HepG2 (cell line): ENCODE results near the gene ALPL. TPM values are rescaled to one million over a fixed set of nuclear protein-coding genes. Genes with fewer than 3 reads are reported as not detected.

Experiments used
- ATAC-seq: fragments of 200-7000 bp; cut with Tn5 transposase; 3 replicates; pipeline ENCODE4 v1.9.1; 2020; ENCODE audit warnings: mild to moderate bottlenecking, moderate library complexity
- BruUV-seq: library from RNA; stranded (reverse); fragments of 400-500 nt; replicated peaks from 2 replicates; lab custom pipeline; 2021; lab: Mats Ljungman, UMichigan
- CTCF ChIA-PET: fragments of 300-600 bp; formaldehyde crosslinking; extraction: SDS; loops from one replicate; lab custom pipeline; 2021; ENCODE audit warnings: low total read pairs, inconsistent platforms, low intra/inter-chr PET ratio; lab: Yijun Ruan, JAX
- POLR2A ChIA-PET: fragments of 350-600 bp; sonication (Branson Sonifier 250); formaldehyde crosslinking; loops from one replicate; lab custom pipeline; 2020; ENCODE audit warnings: antibody characterized with exemption, inconsistent platforms; lab: Yijun Ruan, JAX
- DNase-seq: peaks from one replicate; pipeline ENCODE4 v3.0.0-alpha.2; 2015; ENCODE audit warnings: low spot score
- FAIRE-seq: peaks from 3 replicates; lab custom pipeline; 2011; peaks lifted over from hg19 to GRCh38; lab: Jason Lieb, UNC
- H2AFZ ChIP-seq: one replicate; pipeline ENCODE4 v1.6.1; 2011; ENCODE audit warnings: low read length, inconsistent platforms
- H3K27ac ChIP-seq: fragments of 300-600 bp; 3 replicates; pipeline ENCODE4 v1.8.0; 2011; ENCODE audit warnings: mixed run types, mild to moderate bottlenecking, mixed read lengths, low read length, inconsistent platforms; ENCODE audit not compliant: insufficient read depth; ENCODE audit errors: extremely low read length
- H3K27me3 ChIP-seq, 2 experiments: fragments of 200-600 bp in 1 of 2; 2 replicates in 1 of 2; 3 replicates in 1 of 2; pipeline versions ENCODE4 v1.6.0 to v1.8.0; 2011; ENCODE audit warnings: low read length in 2 of 2, mild to moderate bottlenecking in 2 of 2, moderate library complexity in 2 of 2, inconsistent platforms in 1 of 2; ENCODE audit not compliant: insufficient read depth in 2 of 2, control insufficient read depth in 1 of 2
- H3K36me3 ChIP-seq, 2 experiments: fragments of 200-600 bp in 1 of 2; replicated peaks in 1 of 2; 2 replicates in 1 of 2; 3 replicates in 1 of 2; pipeline versions ENCODE4 v1.5.1 to v1.8.0; 2011; ENCODE audit warnings: low read length in 2 of 2, inconsistent platforms in 1 of 2; ENCODE audit not compliant: insufficient read depth in 2 of 2, control insufficient read depth in 1 of 2
- H3K4me1 ChIP-seq: 2 replicates; pipeline ENCODE4 v1.5.1; 2012; ENCODE audit warnings: low read length, inconsistent platforms; ENCODE audit not compliant: insufficient read depth
- H3K4me2 ChIP-seq: 2 replicates; pipeline ENCODE4 v1.6.0; 2011; ENCODE audit warnings: low read depth, low read length, inconsistent platforms
- H3K4me3 ChIP-seq, 3 experiments: fragments of 200-600 bp in 1 of 3; sonication (generic), shearing (Covaris generic) in 1 of 3; replicated peaks in 1 of 3; 2 replicates each; pipeline ENCODE4 v1.5.1; 2011 to 2016; ENCODE audit warnings: low read length in 3 of 3, inconsistent platforms in 2 of 3, low read depth in 2 of 3, mild to moderate bottlenecking in 2 of 3, control low read depth in 1 of 3, mixed read lengths in 1 of 3; ENCODE audit not compliant: insufficient read depth in 1 of 3
- H3K79me2 ChIP-seq: one replicate; pipeline ENCODE4 v1.6.1; 2011; ENCODE audit warnings: low read length, inconsistent platforms; ENCODE audit not compliant: insufficient read depth
- H3K9ac ChIP-seq: 2 replicates; pipeline ENCODE4 v1.6.0; 2011; ENCODE audit warnings: mild to moderate bottlenecking, low read depth, low read length, inconsistent platforms; ENCODE audit not compliant: insufficient read depth
- H3K9me3 ChIP-seq: 2 replicates; pipeline ENCODE4 v1.5.1; 2012; ENCODE audit warnings: mild to moderate bottlenecking, low read length
- H4K20me1 ChIP-seq: 2 replicates; pipeline ENCODE4 v1.6.0; 2011; ENCODE audit warnings: inconsistent platforms, mild to moderate bottlenecking, low read length, moderate library complexity; ENCODE audit not compliant: insufficient read depth
- ZNF547 ChIP-seq: sonication (generic); formaldehyde crosslinking; IDR thresholded peaks from 2 replicates; pipeline ENCODE4 v1.5.1; 2020; ENCODE audit warnings: mild to moderate bottlenecking, missing genetic modification reagents
- ZNF629 ChIP-seq: sonication (generic); formaldehyde crosslinking; conservative IDR thresholded peaks from 2 replicates; pipeline ENCODE4 v1.5.0; 2020; ENCODE audit warnings: missing genetic modification reagents
- ZNF672 ChIP-seq: sonication (generic); formaldehyde crosslinking; IDR thresholded peaks from 2 replicates; pipeline ENCODE4 v1.8.1; 2022; ENCODE audit warnings: missing genetic modification reagents
- WGBS: methylation state at CpG from one replicate; pipeline ENCODE4 v1.1.6; 2017; ENCODE audit warnings: low lambda C conversion rate; 5-methylcytosine and 5-hydroxymethylcytosine counted together
- in situ Hi-C: cut with HindIII; loops from 2 replicates; pipeline ENCODE4 v1.10.0; 2017; ENCODE audit warnings: low pct_unique_long_range_greater_than_20kb; ENCODE audit not compliant: extremely low pct_ligation_motif_present
- intact Hi-C: fragments of 100-400 bp; cut with micrococcal nuclease; formaldehyde crosslinking; loops from one replicate; pipeline ENCODE4 v1.10.0; 2022; ENCODE audit not compliant: unreplicated experiment
- polyA plus RNA-seq, 8 experiments: library from polyadenylated mRNA; depleted of rRNA in 3 of 8; stranded (reverse) in 7 of 8; unstranded in 1 of 8; fragments of >200 nt; fragmentation: Illumina TruSeq in 4 of 8; extraction: Trizol in 4 of 8; gene quantifications; 2 replicates each; pipeline versions ENCODE4 v1.2.1 to v1.2.3, GENCODE V29; 2011 to 2016; ENCODE audit warnings: low read depth in 4 of 8, missing spikeins in 1 of 8, mixed read lengths in 1 of 8; ENCODE audit not compliant: insufficient read depth in 1 of 8
- total RNA-seq, 5 experiments: library from RNA; depleted of rRNA; stranded (reverse); fragments of >200 nt; fragmentation: Illumina TruSeq; extraction: Trizol; gene quantifications; 2 replicates each; pipeline ENCODE4 v1.2.3, GENCODE V29; 2016; ENCODE audit warnings: low read depth in 1 of 5
- TF ChIP-seq, protein P1 (sequence below): sonication (generic); formaldehyde crosslinking; IDR thresholded peaks from 2 replicates; pipeline ENCODE4 v1.4.0; 2020; ENCODE audit warnings: missing genetic modification reagents

ALPL gene
- total and polyA plus RNA-seq, 2 of the 13 experiments (the other 11 are each of a cell fraction or from before 2014, with no cell fraction given): 0.12 TPM; not detected in 1

DNA sequence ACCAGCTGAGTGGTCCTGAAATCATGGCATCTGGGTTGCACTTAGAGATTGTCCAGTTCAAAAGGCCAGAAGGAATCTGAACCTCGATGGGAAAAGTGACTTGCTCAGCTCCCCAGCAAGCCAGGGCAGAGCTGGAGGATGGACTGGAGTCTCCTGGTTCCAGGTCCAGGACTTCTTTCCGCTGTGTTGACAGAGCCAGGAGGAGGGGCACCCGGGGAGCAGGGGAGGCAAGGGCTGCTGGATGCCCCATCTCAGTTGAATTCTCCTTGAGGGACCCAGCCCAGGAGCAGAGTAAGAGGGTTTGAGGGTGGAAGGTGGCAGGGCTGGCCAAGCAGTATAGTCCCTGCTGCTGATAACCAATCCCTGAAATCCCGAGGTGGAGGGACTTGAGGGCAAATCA lies 2.4 kb upstream of the ALPL start:
- 0% methylated on average over 4 of the region's 4 CpGs for WGBS
- no peak overlapping the region for H2AFZ ChIP-seq
- TF ChIP-seq, protein P1, sequence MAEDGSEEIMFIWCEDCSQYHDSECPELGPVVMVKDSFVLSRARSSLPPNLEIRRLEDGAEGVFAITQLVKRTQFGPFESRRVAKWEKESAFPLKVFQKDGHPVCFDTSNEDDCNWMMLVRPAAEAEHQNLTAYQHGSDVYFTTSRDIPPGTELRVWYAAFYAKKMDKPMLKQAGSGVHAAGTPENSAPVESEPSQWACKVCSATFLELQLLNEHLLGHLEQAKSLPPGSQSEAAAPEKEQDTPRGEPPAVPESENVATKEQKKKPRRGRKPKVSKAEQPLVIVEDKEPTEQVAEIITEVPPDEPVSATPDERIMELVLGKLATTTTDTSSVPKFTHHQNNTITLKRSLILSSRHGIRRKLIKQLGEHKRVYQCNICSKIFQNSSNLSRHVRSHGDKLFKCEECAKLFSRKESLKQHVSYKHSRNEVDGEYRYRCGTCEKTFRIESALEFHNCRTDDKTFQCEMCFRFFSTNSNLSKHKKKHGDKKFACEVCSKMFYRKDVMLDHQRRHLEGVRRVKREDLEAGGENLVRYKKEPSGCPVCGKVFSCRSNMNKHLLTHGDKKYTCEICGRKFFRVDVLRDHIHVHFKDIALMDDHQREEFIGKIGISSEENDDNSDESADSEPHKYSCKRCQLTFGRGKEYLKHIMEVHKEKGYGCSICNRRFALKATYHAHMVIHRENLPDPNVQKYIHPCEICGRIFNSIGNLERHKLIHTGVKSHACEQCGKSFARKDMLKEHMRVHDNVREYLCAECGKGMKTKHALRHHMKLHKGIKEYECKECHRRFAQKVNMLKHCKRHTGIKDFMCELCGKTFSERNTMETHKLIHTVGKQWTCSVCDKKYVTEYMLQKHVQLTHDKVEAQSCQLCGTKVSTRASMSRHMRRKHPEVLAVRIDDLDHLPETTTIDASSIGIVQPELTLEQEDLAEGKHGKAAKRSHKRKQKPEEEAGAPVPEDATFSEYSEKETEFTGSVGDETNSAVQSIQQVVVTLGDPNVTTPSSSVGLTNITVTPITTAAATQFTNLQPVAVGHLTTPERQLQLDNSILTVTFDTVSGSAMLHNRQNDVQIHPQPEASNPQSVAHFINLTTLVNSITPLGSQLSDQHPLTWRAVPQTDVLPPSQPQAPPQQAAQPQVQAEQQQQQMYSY (CRISPR knock-in tag): peak; percentile 73; the same call in 1 of the 2 replicates
- no peak for TF ChIP-seq ZNF547 (CRISPR knock-in tag)
- H3K4me2 ChIP-seq: no peak overlapping the region
- CTCF ChIA-PET: no interaction called here
- no peak for ATAC-seq
- no TSS peak for BruUV-seq
- POLR2A ChIA-PET: no interaction called here
- H3K4me3 ChIP-seq: no peak overlapping the region
- peaks cover 3 to 64% of the 10 kb centered on the region in 2 experiments; a peak in 4 of 5 replicates for H3K27me3 ChIP-seq
- no peaks in the 10 kb centered on the region for H3K9me3 ChIP-seq
- DNase-seq: no peak
- no peaks in the 10 kb centered on the region for H3K79me2 ChIP-seq
- H3K36me3 ChIP-seq: no peaks in the 10 kb centered on the region
- in situ Hi-C loops (no loop called here), intact Hi-C loops (no loop called here)
- H4K20me1 ChIP-seq: no peaks in the 10 kb centered on the region
- no peak overlapping the region for H3K27ac ChIP-seq
- FAIRE-seq: no peak
- no peak overlapping the region for H3K9ac ChIP-seq
- H3K4me1 ChIP-seq: peaks cover 10% of the 10 kb centered on the region

DNA sequence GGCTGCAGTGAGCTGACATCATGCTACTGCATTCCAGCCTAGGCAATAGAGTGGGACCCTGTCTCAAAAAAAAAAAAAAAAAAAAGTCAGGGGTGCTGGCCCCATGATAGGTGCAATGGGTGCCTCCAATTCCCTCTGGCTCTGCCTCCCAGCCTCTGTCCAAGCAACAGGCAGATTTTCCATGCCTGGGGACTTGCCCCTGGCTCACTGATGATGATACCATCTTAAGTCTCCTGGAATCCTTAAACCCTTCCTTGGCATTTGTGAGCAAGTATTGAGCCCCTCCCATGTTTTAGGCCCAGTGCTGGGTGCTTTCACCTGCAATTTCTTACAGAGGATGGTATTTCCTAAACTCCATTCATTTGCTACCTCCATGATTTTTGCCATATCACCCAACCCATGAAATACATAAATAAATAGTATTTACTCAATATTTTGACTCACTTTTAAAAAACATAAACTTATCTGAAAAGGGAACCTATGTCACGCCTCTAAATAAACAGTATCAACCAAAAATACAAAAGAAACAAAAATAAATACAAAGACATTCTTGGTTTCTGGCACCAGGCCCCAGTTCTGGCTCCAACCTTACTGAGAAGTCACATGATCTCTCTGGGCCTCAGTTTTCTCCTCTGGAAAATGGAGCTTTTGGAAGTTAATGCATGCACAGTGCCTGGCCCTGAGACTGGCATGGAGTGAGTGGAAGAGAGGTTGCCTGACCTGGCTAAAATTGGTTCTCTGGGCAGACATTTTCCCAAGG lies 1.5 kb upstream of the ALPL start:
- no peak overlapping the region for H3K9ac ChIP-seq
- H3K4me1 ChIP-seq: peaks cover 10% of the 10 kb centered on the region
- H3K4me3 ChIP-seq: no peak overlapping the region
- TF ChIP-seq ZNF629 (peak; percentile 48; the same call in 1 of the 2 replicates), ZNF672 (CRISPR knock-in tag) (no peak)
- 10% methylated on average over 1 of the region's 1 CpG for WGBS
- no peak overlapping the region for H2AFZ ChIP-seq
- POLR2A ChIA-PET: no interaction called here
- no peaks in the 10 kb centered on the region for H4K20me1 ChIP-seq
- FAIRE-seq (no peak), ATAC-seq (no peak), DNase-seq (no peak)
- no peaks in the 10 kb centered on the region for H3K79me2 ChIP-seq
- H3K36me3 ChIP-seq: no peaks in the 10 kb centered on the region
- CTCF ChIA-PET: interaction anchor here (1.2 to 1.3 kb wide), 2 partner anchors 88 to 151 kb away, joined by 4 to 6 read pairs; no protein-coding TSS in a partner anchor
- H3K27ac ChIP-seq: no peak overlapping the region
- H3K27me3 ChIP-seq: peaks cover 5 to 69% of the 10 kb centered on the region in 2 experiments; a peak in 4 of 5 replicates
- H3K9me3 ChIP-seq: no peaks in the 10 kb centered on the region
- BruUV-seq: no TSS peak
- H3K4me2 ChIP-seq: no peak overlapping the region
- in situ Hi-C loops: no loop called here
- intact Hi-C loops: no loop called here
